Measurements from ENCODE around the gene SCO2.

Gene SCO2

DNA sequence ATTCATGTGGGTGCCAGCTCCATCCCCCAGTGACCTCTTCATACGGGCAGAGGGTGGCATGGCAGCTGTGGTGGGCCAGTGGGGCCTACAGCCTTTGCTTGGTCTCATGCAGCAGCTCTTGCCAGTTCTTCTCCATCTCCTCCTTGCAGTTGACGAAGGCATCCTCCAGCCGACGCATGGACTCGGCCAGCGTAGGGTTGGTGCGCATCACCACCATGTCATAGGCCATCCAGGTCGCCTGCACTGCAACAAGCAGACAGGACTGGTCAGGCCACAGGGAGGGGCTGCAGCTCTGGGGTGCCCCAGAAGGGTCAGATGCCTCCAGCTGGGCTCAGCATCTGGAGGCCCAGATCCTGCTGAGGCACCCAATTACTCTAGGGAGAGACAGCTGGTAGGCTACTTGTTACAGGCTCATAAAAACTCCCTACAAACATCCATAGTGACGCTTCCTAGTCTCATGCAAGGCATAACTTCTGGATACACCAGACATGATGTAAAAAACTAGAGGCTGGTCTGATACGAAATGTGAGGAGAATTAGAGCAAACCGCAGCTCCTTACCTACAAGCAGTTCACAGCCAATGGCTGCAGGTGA, 25.9 kb upstream of the SCO2 start:
- Histone ChIP-seq H3K9me3 (ENCODE audit: control extremely low read depth in 1 of 5, control insufficient read depth in 4 of 5, insufficient read depth in 2 of 5, low read depth in 1 of 5, low read length in 4 of 5) (no peaks in the 10 kb centered on the region), H3K4me3 (ENCODE audit: control insufficient read depth in 1 of 7, extremely low read depth in 1 of 7, insufficient read depth in 4 of 7, low read depth in 2 of 7, low read length in 6 of 7) (no peak overlapping the region), H3K4me1 (ENCODE audit: control extremely low read depth in 1 of 4, control insufficient read depth in 4 of 4, insufficient read depth in 4 of 4, low read length in 3 of 4) (peaks cover 0 to 24% (median 22%) of the 10 kb centered on the region in 4 experiments), H3K27me3 (replicated peaks in 2 of 5; ENCODE audit: control insufficient read depth in 4 of 5, insufficient read depth in 5 of 5, low read length in 4 of 5) (peaks cover 0 to 28% (median 0%) of the 10 kb centered on the region in 5 experiments), H3K36me3 (ENCODE audit: control insufficient read depth in 4 of 4, insufficient read depth in 4 of 4, low read length in 3 of 4) (no peaks in the 10 kb centered on the region), H3K27ac (ENCODE audit: insufficient read depth in 1 of 2, low read depth in 1 of 2, low read length in 2 of 2, poor library complexity in 1 of 2, severe bottlenecking in 2 of 2) (no peak overlapping the region)
- POLR2A ChIA-PET: interaction anchor here (1.4 kb wide), 1 partner anchor 12 kb away, joined by 4 read pairs; the partner anchor contains the start of gene SYCE3
- CTCF ChIA-PET: interaction anchor here (1.0 to 3.5 kb wide), 6 partner anchors 10 to 70 kb away, joined by 3 to 13 read pairs (median 6); partner anchors contain the start of genes SCO2 and SYCE3
- no peak for DNase-seq
- WGBS (ENCODE audit: insufficient coverage): 100% methylated on average over 8 of the region's 11 CpGs

DNA sequence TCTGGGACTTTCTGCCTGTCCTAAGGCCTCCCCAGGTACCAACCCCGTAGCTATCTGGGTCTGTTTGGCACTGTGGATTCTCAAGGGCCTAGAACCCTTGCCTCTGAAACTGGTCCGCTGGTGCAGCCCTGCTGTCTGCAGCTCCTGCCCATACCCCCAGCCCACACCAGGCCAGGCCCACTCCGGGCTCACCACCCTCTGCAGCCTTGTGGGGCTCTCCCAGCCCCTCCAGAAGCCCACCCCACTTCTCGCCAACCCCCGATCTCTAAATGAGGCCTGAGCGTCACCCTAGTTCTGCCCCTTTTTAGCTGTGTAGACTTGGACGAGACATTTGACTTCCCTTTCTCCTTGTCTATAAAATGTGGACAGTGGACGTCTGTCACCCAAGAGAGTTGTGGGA, 25.0 kb upstream of the SCO2 start:
- ChIA-PET CTCF (interaction anchor here (1.0 to 3.5 kb wide), 6 partner anchors 10 to 71 kb away, joined by 3 to 13 read pairs (median 6); partner anchors contain the start of genes SCO2 and SYCE3), POLR2A (interaction anchor here (0.7 to 1.4 kb wide), 2 partner anchors 12 to 25 kb away, joined by 3 to 4 read pairs; partner anchors contain the start of genes SCO2 and SYCE3)
- WGBS (ENCODE audit: insufficient coverage): 89% methylated on average over 7 of the region's 8 CpGs
- H3K4me1 ChIP-seq (ENCODE audit: control extremely low read depth in 1 of 4, control insufficient read depth in 4 of 4, insufficient read depth in 4 of 4, low read length in 3 of 4): peaks cover 0 to 33% (median 30%) of the 10 kb centered on the region in 4 experiments
- no peaks in the 10 kb centered on the region for H3K36me3 ChIP-seq (ENCODE audit: control insufficient read depth in 4 of 4, insufficient read depth in 4 of 4, low read length in 3 of 4)
- DNase-seq: no peak
- peaks cover 0 to 30% (median 0%) of the 10 kb centered on the region in 5 experiments for H3K27me3 ChIP-seq (replicated peaks in 2 of 5; ENCODE audit: control insufficient read depth in 4 of 5, insufficient read depth in 5 of 5, low read length in 4 of 5)
- H3K9me3 ChIP-seq (ENCODE audit: control extremely low read depth in 1 of 5, control insufficient read depth in 4 of 5, insufficient read depth in 2 of 5, low read depth in 1 of 5, low read length in 4 of 5): no peaks in the 10 kb centered on the region
- no peak overlapping the region for H3K27ac ChIP-seq (ENCODE audit: insufficient read depth in 1 of 2, low read depth in 1 of 2, low read length in 2 of 2, poor library complexity in 1 of 2, severe bottlenecking in 2 of 2)
- H3K4me3 ChIP-seq (ENCODE audit: control insufficient read depth in 1 of 7, extremely low read depth in 1 of 7, insufficient read depth in 4 of 7, low read depth in 2 of 7, low read length in 6 of 7): no peak overlapping the region

DNA sequence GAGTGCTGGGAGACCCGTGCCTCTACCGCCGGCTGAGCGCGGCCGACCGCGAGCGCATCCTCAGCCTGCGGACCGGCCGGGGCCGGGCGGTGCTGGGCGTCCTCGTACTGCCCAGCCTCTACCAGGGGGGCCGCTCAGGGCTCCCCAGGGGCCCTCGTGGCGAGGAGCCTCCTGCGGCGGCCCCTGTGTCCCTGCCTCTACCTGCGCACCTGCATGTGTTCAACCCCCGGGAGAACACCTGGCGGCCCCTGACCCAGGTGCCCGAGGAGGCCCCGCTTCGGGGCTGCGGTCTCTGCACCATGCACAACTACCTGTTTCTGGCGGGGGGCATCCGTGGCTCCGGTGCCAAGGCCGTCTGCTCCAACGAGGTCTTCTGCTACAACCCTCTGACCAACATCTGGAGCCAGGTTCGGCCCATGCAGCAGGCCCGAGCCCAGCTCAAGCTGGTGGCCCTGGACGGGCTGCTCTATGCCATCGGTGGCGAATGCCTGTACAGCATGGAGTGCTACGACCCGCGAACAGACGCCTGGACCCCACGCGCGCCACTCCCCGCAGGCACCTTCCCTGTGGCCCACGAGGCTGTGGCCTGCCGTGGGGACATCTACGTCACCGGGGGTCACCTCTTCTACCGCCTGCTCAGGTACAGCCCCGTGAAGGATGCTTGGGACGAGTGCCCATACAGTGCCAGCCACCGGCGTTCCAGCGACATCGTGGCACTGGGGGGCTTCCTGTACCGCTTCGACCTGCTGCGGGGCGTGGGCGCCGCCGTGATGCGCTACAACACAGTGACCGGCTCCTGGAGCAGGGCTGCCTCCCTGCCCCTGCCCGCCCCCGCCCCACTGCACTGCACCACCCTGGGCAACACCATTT, 23.8 kb upstream of the SCO2 start:
- Histone ChIP-seq H3K27ac (ENCODE audit: insufficient read depth in 1 of 2, low read depth in 1 of 2, low read length in 2 of 2, poor library complexity in 1 of 2, severe bottlenecking in 2 of 2) (no peak overlapping the region), H3K27me3 (replicated peaks in 2 of 5; ENCODE audit: control insufficient read depth in 4 of 5, insufficient read depth in 5 of 5, low read length in 4 of 5) (peaks cover 0 to 30% (median 0%) of the 10 kb centered on the region in 5 experiments), H3K4me1 (ENCODE audit: control extremely low read depth in 1 of 4, control insufficient read depth in 4 of 4, insufficient read depth in 4 of 4, low read length in 3 of 4) (peaks cover 0 to 45% (median 42%) of the 10 kb centered on the region in 4 experiments), H3K9me3 (ENCODE audit: control extremely low read depth in 1 of 5, control insufficient read depth in 4 of 5, insufficient read depth in 2 of 5, low read depth in 1 of 5, low read length in 4 of 5) (no peaks in the 10 kb centered on the region), H3K4me3 (ENCODE audit: control insufficient read depth in 1 of 7, extremely low read depth in 1 of 7, insufficient read depth in 4 of 7, low read depth in 2 of 7, low read length in 6 of 7) (peak overlapping the region in 6 of 7 experiments; percentile 26 to 66 (median 50)), H3K36me3 (ENCODE audit: control insufficient read depth in 4 of 4, insufficient read depth in 4 of 4, low read length in 3 of 4) (no peaks in the 10 kb centered on the region)
- no peak for DNase-seq
- ChIA-PET POLR2A (interaction anchor here (0.8 to 1.5 kb wide), 3 partner anchors 11 to 23 kb away, joined by 4 to 7 read pairs (median 6); partner anchors contain the start of gene SCO2), CTCF (interaction anchor here (0.7 to 3.5 kb wide), 7 partner anchors 9 to 41 kb away, joined by 3 to 13 read pairs (median 6); partner anchors contain the start of genes LMF2, NCAPH2, SCO2 and SYCE3)
- WGBS (ENCODE audit: insufficient coverage): 50% methylated on average over 49 of the region's 68 CpGs

DNA sequence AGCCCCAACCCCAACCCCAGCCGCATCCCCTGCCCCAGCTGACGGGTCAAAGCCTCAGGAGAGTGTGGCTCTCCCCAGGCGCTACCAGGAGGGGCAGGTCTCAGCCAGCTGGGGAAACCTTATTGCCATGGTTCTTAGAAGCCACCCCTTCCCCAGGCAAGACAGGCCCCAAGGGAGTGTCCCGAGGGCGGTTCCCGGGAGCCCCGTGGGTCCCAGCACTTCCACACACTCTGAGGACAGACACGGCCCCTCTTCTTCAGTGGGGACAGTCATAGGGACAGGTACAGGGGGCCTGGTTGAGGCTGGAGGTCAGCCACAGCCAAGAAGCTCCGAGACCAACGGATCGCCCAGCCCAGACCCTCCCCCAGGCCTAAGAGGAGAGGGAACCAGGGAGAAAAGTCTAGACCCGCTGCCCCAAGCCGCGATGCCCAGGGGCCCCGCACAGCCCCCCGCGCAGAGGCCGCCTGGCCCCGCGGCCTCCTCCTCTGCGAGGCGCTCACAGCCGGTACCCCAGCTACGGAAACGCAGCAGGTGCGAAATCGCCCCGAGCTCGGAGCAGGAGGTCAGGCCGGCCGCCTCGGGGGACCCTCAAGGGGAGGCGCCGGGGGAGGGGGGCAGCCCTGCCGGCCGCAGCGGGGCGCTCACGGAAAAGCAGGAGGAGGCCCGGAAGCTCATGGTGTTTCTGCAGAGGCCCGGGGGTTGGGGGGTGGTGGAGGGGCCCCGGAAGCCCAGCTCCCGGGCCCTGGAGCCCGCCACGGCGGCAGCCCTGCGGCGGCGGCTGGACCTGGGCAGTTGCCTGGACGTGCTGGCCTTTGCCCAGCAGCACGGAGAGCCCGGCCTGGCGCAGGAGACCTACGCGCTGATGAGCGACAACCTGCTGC, 22.9 kb upstream of the SCO2 start:
- 15% methylated on average over 44 of the region's 56 CpGs for WGBS (ENCODE audit: insufficient coverage)
- no peak overlapping the region for H3K27ac ChIP-seq (ENCODE audit: insufficient read depth in 1 of 2, low read depth in 1 of 2, low read length in 2 of 2, poor library complexity in 1 of 2, severe bottlenecking in 2 of 2)
- peak overlapping the region in 6 of 7 experiments; percentile 26 to 66 (median 50) for H3K4me3 ChIP-seq (ENCODE audit: control insufficient read depth in 1 of 7, extremely low read depth in 1 of 7, insufficient read depth in 4 of 7, low read depth in 2 of 7, low read length in 6 of 7)

DNA sequence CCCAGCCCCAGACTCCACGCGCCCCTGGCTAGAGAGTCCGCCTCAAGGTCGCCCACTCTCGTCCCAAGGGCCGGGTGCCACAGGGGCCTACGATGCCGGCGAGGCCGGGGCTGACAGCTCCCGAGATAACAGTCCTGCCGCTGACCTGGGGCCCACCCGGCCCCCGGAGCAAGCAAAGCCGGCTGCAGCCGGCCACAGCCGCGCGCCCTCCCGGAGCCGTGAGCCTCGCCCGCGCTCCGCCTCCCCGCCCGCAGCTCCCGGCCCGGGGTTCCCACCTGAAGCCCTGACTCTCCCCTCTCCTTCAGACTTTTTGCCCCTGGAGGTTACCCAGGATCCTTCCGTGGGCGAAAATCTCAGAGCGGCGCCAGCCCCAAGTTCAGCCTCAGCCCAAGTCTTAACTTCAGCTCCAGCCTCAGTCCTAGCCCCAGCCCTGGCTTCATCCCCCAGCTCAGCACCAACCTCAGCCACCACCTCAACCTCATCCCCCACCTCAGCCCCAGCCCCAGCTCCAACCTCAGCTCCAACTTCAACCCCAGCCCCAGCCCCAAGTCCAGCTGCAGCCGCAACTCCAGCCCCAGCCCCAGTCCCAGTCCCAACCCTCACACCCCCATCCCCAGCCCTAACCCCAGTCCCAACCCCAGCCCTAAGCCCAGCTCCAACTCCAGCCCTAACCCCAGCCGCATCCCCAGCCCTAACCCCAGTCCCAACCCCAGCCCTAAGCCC, 22.0 kb upstream of the SCO2 start:
- H3K4me3 ChIP-seq (ENCODE audit: control insufficient read depth in 1 of 7, extremely low read depth in 1 of 7, insufficient read depth in 4 of 7, low read depth in 2 of 7, low read length in 6 of 7): no peak overlapping the region

More for the DNA sequence above, 22.9 kb upstream of the SCO2 start:
- Histone ChIP-seq H3K27me3 (replicated peaks in 2 of 5; ENCODE audit: control insufficient read depth in 4 of 5, insufficient read depth in 5 of 5, low read length in 4 of 5) (peaks cover 0 to 30% (median 0%) of the 10 kb centered on the region in 5 experiments), H3K9me3 (ENCODE audit: control extremely low read depth in 1 of 5, control insufficient read depth in 4 of 5, insufficient read depth in 2 of 5, low read depth in 1 of 5, low read length in 4 of 5) (no peaks in the 10 kb centered on the region), H3K4me1 (ENCODE audit: control extremely low read depth in 1 of 4, control insufficient read depth in 4 of 4, insufficient read depth in 4 of 4, low read length in 3 of 4) (peaks cover 0 to 50% (median 47%) of the 10 kb centered on the region in 4 experiments), H3K36me3 (ENCODE audit: control insufficient read depth in 4 of 4, insufficient read depth in 4 of 4, low read length in 3 of 4) (no peaks in the 10 kb centered on the region)
- peak in 2 of 3 donors; percentile 54 to 63 for DNase-seq
- ChIA-PET POLR2A (interaction anchor here (0.6 to 1.5 kb wide), 4 partner anchors 10 to 40 kb away, joined by 3 to 7 read pairs (median 5); partner anchors contain the start of genes LMF2, NCAPH2 and SCO2), CTCF (interaction anchor here (0.7 to 3.5 kb wide), 12 partner anchors 8 to 92 kb away, joined by 3 to 13 read pairs (median 4); partner anchors contain the start of genes LMF2, NCAPH2, SCO2 and SYCE3)

More for the DNA sequence above, 22.0 kb upstream of the SCO2 start:
- Histone ChIP-seq H3K4me1 (ENCODE audit: control extremely low read depth in 1 of 4, control insufficient read depth in 4 of 4, insufficient read depth in 4 of 4, low read length in 3 of 4) (peaks cover 0 to 50% (median 49%) of the 10 kb centered on the region in 4 experiments), H3K27me3 (replicated peaks in 2 of 5; ENCODE audit: control insufficient read depth in 4 of 5, insufficient read depth in 5 of 5, low read length in 4 of 5) (peaks cover 0 to 30% (median 0%) of the 10 kb centered on the region in 5 experiments), H3K9me3 (ENCODE audit: control extremely low read depth in 1 of 5, control insufficient read depth in 4 of 5, insufficient read depth in 2 of 5, low read depth in 1 of 5, low read length in 4 of 5) (no peaks in the 10 kb centered on the region), H3K36me3 (ENCODE audit: control insufficient read depth in 4 of 4, insufficient read depth in 4 of 4, low read length in 3 of 4) (no peaks in the 10 kb centered on the region), H3K27ac (ENCODE audit: insufficient read depth in 1 of 2, low read depth in 1 of 2, low read length in 2 of 2, poor library complexity in 1 of 2, severe bottlenecking in 2 of 2) (no peak overlapping the region)
- ChIA-PET POLR2A (interaction anchor here (0.6 to 1.5 kb wide), 2 partner anchors 22 to 40 kb away, joined by 3 to 7 read pairs; partner anchors contain the start of genes LMF2, NCAPH2 and SCO2), CTCF (interaction anchor here (0.9 to 1.9 kb wide), 9 partner anchors 9 to 93 kb away, joined by 3 to 8 read pairs (median 5); partner anchors contain the start of genes SCO2 and SYCE3)
- WGBS (ENCODE audit: insufficient coverage): 45% methylated on average over 31 of the region's 35 CpGs
- no peak for DNase-seq
